Esophagus squamous epithelium (tissue), 4 donors: Measurements from ENCODE around the gene THAP11.
"Not testable (repeated sequence)": the region's sequence is repeated elsewhere in the genome, so short reads cannot be mapped to it uniquely, and the experiment has no call there.

Experiments
- POLR2A ChIP-seq, 4 donors: fragments of 450-650 bp; IDR thresholded peaks; one replicate each; pipeline ENCODE4 v1.6.1; 2017; ENCODE audit warnings: antibody characterized with exemption in 4 of 4, mild to moderate bottlenecking in 4 of 4, moderate library complexity in 3 of 4
- TF ChIP-seq, protein P1 (sequence below), 6 experiments: fragments of 450-650 bp in 4 of 6; fragments of 200-600 bp in 2 of 6; sonication (generic) in 2 of 6; IDR thresholded peaks; one replicate each; pipeline ENCODE4 v1.5.1; 2016 to 2019; ENCODE audit warnings: antibody characterized with exemption in 6 of 6, mild to moderate bottlenecking in 4 of 6, moderate library complexity in 4 of 6

DNA sequence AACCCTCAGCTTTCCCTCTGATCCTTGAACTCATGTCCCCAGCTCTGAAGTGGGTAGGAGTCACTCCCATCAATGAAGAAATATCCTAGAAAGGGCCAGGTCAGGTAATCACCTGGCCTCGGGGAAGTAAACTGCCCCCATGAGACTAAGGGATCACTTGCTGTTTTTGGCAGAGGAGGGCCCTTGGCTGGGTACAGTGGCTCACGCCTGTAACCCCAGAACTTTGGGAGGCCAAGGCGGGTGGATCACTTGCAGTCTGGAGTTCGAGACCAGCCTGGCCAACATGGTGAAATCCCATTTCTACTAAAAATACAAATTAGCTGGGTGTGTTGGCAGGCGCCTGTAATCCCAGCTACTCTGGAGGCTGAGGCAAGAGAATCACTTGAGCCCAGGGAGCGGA lies 21.9 kb downstream of the THAP11 start:
- not testable (repeated sequence) for TF ChIP-seq POLR2A (IDR thresholded peaks at IDR 0.05)
- TF ChIP-seq, protein P1, sequence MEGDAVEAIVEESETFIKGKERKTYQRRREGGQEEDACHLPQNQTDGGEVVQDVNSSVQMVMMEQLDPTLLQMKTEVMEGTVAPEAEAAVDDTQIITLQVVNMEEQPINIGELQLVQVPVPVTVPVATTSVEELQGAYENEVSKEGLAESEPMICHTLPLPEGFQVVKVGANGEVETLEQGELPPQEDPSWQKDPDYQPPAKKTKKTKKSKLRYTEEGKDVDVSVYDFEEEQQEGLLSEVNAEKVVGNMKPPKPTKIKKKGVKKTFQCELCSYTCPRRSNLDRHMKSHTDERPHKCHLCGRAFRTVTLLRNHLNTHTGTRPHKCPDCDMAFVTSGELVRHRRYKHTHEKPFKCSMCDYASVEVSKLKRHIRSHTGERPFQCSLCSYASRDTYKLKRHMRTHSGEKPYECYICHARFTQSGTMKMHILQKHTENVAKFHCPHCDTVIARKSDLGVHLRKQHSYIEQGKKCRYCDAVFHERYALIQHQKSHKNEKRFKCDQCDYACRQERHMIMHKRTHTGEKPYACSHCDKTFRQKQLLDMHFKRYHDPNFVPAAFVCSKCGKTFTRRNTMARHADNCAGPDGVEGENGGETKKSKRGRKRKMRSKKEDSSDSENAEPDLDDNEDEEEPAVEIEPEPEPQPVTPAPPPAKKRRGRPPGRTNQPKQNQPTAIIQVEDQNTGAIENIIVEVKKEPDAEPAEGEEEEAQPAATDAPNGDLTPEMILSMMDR (IDR thresholded peaks at IDR 0.05): not testable (repeated sequence)
